Breast epithelium (tissue), 4 donors: ENCODE data around the gene ANKMY1. TPM values are rescaled to one million over a fixed set of nuclear protein-coding genes. Genes with fewer than 3 reads are reported as not detected.

Experiments
- DNase-seq, 2 donors: peaks; one replicate each; pipeline ENCODE4 v3.0.0-alpha.2; 2019; ENCODE audit warnings: low spot score in 2 of 2
- H3K27ac ChIP-seq, 2 donors: fragments of 200-600 bp; sonication (generic) in 1 of 2; one replicate each; pipeline ENCODE4 v1.5.1; 2016 to 2019; ENCODE audit warnings: mild to moderate bottlenecking in 1 of 2
- H3K27me3 ChIP-seq, 2 donors: fragments of 200-600 bp; sonication (generic) in 1 of 2; one replicate each; pipeline versions ENCODE4 v1.5.1 to v1.6.0; 2017 to 2019; ENCODE audit warnings: control low read depth in 1 of 2, mild to moderate bottlenecking in 1 of 2
- H3K36me3 ChIP-seq: fragments of 200-600 bp; one replicate; pipeline ENCODE4 v1.5.1; 2019
- H3K4me1 ChIP-seq, 2 donors: fragments of 200-600 bp; sonication (generic); one replicate each; pipeline ENCODE4 v1.5.1; 2016 to 2019; ENCODE audit warnings: control low read depth in 1 of 2
- H3K4me3 ChIP-seq, 3 donors: fragments of 200-600 bp; sonication (generic); 1 replicate in 2 of 3; 2 replicates in 1 of 3; pipeline ENCODE4 v1.5.1; 2016 to 2019; ENCODE audit warnings: mild to moderate bottlenecking in 3 of 3, moderate library complexity in 2 of 3
- H3K9me3 ChIP-seq, 2 donors: fragments of 200-600 bp; sonication (generic) in 1 of 2; one replicate each; pipeline ENCODE4 v1.5.1; 2016 to 2019; ENCODE audit warnings: control low read depth in 1 of 2
- POLR2A ChIP-seq: fragments of 450-650 bp; IDR thresholded peaks from one replicate; pipeline ENCODE4 v1.6.1; 2016; ENCODE audit warnings: antibody characterized with exemption, mild to moderate bottlenecking, moderate library complexity
- POLR2AphosphoS5 ChIP-seq, 3 donors: sonication (generic); formaldehyde crosslinking; IDR thresholded peaks; one replicate each; pipeline ENCODE4 v1.6.1; 2017; ENCODE audit warnings: antibody characterized with exemption in 3 of 3
- intact Hi-C: fragments of 100-400 bp; cut with DNase I; formaldehyde crosslinking; loops from one replicate; pipeline ENCODE4 v1.15.1; 2023; ENCODE audit warnings: low total_unique reads
- total RNA-seq, 3 donors: library from RNA; depleted of rRNA; stranded (reverse); fragments of >200 nt; gene quantifications; one replicate each; pipeline ENCODE4 v1.1.0, GENCODE V29; 2016
- TF ChIP-seq, protein P1 (sequence below), 3 donors: fragments of 450-650 bp; IDR thresholded peaks; one replicate each; pipeline ENCODE4 v1.5.1; 2016 to 2017; ENCODE audit warnings: antibody characterized with exemption in 3 of 3, mild to moderate bottlenecking in 3 of 3, moderate library complexity in 3 of 3

The ANKMY1 gene
- total RNA-seq, 3 donors from 2014 or later = 13.0 to 32.8 (median 19.0) TPM

DNA sequence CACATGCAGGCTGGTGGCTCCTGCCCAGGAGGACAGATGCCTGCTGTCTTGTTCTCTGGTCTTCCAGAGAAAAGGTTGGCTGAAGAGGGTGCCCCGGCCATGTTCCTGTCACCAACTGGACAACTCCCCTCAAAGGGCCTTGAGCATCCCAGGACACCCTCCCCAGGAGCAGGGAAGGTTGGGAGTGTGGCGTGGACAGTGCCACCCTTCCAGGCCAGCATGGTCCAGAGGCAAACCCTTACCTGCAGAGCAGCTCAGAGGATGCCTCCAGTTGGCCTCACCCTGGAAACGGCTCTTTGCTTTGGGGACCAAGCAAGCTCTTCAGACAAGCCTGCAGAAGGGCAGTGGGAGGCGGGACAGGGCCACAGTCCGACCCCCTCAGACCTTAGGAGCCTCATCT is 127.2 kb downstream of the ANKMY1 start:
- no peaks in the 10 kb centered on the region for H3K27me3 ChIP-seq
- no peaks in the 10 kb centered on the region for H3K4me1 ChIP-seq
- no peaks in the 10 kb centered on the region for H3K9me3 ChIP-seq
- TF ChIP-seq, protein P1, sequence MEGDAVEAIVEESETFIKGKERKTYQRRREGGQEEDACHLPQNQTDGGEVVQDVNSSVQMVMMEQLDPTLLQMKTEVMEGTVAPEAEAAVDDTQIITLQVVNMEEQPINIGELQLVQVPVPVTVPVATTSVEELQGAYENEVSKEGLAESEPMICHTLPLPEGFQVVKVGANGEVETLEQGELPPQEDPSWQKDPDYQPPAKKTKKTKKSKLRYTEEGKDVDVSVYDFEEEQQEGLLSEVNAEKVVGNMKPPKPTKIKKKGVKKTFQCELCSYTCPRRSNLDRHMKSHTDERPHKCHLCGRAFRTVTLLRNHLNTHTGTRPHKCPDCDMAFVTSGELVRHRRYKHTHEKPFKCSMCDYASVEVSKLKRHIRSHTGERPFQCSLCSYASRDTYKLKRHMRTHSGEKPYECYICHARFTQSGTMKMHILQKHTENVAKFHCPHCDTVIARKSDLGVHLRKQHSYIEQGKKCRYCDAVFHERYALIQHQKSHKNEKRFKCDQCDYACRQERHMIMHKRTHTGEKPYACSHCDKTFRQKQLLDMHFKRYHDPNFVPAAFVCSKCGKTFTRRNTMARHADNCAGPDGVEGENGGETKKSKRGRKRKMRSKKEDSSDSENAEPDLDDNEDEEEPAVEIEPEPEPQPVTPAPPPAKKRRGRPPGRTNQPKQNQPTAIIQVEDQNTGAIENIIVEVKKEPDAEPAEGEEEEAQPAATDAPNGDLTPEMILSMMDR (IDR thresholded peaks at IDR 0.05) = no peak
- TF ChIP-seq POLR2AphosphoS5 (IDR thresholded peaks at IDR 0.05) = no peak
- no peak for TF ChIP-seq POLR2A
- no peaks in the 10 kb centered on the region for H3K36me3 ChIP-seq
- no peak overlapping the region for H3K4me3 ChIP-seq
- DNase-seq = peak in 1 of 2 donors; percentile 48
- no peak overlapping the region for H3K27ac ChIP-seq
- intact Hi-C loops = no loop called here

- H3K36me3 ChIP-seq = no peaks in the 10 kb centered on the region
- H3K27me3 ChIP-seq = no peaks in the 10 kb centered on the region
- H3K4me3 ChIP-seq = no peak overlapping the region
- intact Hi-C loops = no loop called here
- TF ChIP-seq, protein P1 (IDR thresholded peaks at IDR 0.05) = no peak
- TF ChIP-seq POLR2AphosphoS5 (IDR thresholded peaks at IDR 0.05) (no peak), POLR2A (no peak)
- no peak overlapping the region for H3K27ac ChIP-seq
- no peaks in the 10 kb centered on the region for H3K4me1 ChIP-seq
- H3K9me3 ChIP-seq = peaks cover 0 to 1% of the 10 kb centered on the region in 2 donors
- DNase-seq = no peak
Observed at GRCh38 chr2:240429872-240430491, 127.8 kb downstream of the ANKMY1 start.

Other genes with a start within 250 kb of the ANKMY1 start
- 10 to 100 TPM; 13.8 to 56.3 (median 21.0) TPM for gene GPC1, start 122.3 kb downstream of the ANKMY1 start, total RNA-seq
- 1 to 10 TPM; 5.9 to 8.8 (median 6.9) TPM for gene DUSP28, start 2.4 kb upstream of the ANKMY1 start, total RNA-seq
- 10 to 100 TPM; 22.4 to 57.9 (median 42.3) TPM for gene RNPEPL1, start 10.5 kb upstream of the ANKMY1 start, total RNA-seq
- gene CAPN10, start 28.7 kb upstream of the ANKMY1 start, total RNA-seq = 10 to 100 TPM; 17.0 to 26.2 (median 25.5) TPM
- 1 to 10 TPM; 1.6 to 4.7 (median 2.6) TPM for gene GPR35, start 67.5 kb upstream of the ANKMY1 start, total RNA-seq
- not detected for gene AQP12B, start 124.9 kb upstream of the ANKMY1 start, total RNA-seq
- not detected for gene AQP12A, start 133.9 kb upstream of the ANKMY1 start, total RNA-seq